Activated naive CD4-positive, alpha-beta T cell treated with Interleukin-2 at 50 U/mL for 16 hours (primary cell): ENCODE data around the gene SPP1.
"Not testable (repeated sequence)": the region's sequence is repeated elsewhere in the genome, so short reads cannot be mapped to it uniquely, and the experiment has no call there.

Experiments used
- DNase-seq: peaks from one replicate; pipeline ENCODE4 v3.0.0-alpha.2; 2020

The SPP1 gene

GRCh38 chr4:87975466-87975865, at the start of gene SPP1:
SPP1 (plus strand) TSS chr4:87975714; CDS start chr4:87976896, 1,182 bp downstream.
- DNase-seq, result peak; percentile 22

DNA sequence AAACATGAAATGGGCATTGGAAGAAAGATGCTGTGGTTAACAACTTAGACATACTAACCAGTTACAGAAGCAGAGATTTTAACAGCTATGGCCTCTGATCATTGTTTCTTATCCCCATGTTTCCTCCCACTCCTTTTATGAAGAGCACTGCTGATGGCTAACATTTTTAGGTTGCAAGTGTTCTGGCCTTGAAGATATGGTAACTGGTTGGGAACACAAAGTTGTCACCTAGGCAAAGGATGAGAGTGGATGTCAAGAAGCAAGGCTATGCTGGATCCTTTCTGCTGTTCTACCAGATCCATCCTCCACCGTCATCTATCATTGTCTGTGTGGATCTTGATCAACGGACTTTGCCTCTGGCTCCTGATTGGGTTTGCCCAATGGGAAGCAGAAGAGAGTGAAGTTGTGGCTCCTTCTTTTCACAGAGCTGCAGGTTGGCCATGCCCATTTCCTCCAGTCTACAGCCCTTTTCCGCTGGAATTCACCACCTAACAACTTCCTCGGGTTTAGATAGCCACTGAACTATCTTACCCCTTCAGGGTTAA, 48.9 kb upstream of the SPP1 start:
- DNase-seq, result no peak

DNA sequence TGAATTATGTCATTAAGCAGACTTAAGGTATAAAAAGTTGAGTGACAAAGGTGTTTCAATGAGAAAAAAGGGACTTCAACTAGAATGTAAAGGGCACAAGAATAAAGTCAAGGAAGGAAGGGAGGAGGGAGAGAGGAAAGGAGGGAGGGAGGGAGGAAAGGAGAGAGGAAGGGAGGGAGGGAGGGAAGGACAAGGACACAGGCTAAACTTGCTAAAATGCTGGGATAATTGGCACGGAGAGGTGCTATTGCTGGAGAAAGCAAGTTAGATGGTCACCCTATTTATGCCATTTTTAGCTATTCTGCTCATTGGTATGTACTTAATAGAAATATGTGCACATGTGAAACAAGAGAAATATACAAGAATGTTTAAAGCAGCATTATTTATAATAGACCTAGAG, 44.9 kb upstream of the SPP1 start:
- no peak for DNase-seq

DNA sequence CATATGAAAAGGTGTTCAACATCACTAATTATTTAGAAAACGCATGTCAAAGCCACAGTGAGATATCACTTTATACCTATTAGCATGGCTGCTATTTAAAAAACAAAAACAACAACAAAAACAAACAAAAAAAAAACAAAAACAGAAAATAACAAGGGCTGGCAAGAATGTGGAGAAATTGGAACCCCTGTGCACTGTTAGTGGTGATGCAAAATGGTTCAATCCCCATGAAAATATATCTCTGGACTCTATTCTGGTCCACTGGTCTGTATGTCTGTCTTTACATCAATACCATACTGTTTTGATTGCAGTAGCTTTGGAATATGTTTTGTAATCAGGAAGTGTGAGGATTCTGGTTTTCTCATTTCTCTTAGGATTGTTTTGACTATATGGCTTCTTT, 43.6 kb upstream of the SPP1 start:
- no peak for DNase-seq

GRCh38 chr4:87932718-87933141, 42.8 kb upstream of the SPP1 start:
- DNase-seq, result no peak

DNA sequence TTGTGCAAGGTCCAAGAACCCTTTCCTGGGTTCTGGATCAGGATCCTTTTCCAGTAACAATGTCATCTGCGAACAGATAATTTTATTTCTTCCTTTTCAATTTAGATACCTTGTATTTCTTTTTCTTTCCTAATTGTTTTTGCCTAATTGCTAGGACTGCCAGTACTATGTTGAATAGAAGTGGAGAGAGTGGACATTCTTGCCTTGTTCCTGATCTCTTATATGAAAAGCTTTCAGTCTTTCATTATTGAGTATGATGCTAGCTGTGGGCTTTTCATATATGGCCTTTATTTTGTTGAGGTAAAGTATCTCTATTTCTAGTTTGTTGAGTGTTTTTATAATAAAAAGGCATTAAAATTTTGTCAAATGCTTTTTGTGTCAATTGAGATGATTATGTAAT, 42.2 kb upstream of the SPP1 start:
- DNase-seq, result no peak

DNA sequence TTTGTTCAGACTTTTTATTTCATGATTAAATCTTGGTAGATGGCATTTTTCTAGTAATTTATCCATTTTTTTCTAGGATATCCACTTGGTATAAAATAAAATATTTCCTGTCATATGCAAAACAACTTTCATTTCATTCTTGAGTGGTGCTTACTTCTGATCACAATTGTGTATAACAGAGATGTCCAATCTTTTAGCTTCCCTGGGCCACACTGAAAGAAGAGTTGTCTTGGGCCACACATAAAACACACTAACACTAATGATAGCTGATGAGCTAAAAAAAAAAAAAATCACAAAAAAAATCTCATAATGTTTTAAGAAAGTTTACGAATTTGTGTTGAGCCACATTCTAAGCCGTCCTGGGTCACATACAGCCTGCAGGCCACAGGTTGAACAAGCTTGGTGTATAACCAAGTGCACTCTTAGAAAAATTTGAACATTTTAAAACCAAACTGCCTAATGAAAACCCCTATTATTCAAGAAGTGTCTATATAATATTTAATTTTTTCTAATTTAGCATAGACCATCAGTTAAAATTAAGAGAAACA, 41.3 kb upstream of the SPP1 start:
- no peak for DNase-seq

GRCh38 chr4:87934973-87935372, 40.5 kb upstream of the SPP1 start:
- no peak for DNase-seq

GRCh38 chr4:87935954-87936353, 39.6 kb upstream of the SPP1 start:
- not testable (repeated sequence) for DNase-seq

DNA sequence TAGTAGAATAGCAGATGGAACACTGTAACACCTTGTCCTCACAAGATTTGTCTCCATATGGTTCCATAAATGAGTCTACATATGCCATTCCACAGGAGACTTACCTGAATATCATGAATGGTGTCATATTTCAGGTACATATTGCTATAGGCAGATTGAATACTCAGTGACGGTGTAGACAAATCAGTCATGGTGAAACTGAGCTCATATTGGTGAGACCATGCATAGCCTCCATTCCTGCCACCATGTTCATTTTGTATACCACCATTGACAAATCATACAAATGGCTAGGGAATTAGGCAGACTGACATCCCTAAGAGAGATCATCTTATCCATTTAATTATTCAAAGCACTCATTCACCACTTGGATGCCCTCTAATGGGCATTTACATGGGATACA, 38.0 kb upstream of the SPP1 start:
- DNase-seq, result no peak

- no peak for DNase-seq
Measured at GRCh38 chr4:87938746-87939145, 36.8 kb upstream of the SPP1 start.

DNA sequence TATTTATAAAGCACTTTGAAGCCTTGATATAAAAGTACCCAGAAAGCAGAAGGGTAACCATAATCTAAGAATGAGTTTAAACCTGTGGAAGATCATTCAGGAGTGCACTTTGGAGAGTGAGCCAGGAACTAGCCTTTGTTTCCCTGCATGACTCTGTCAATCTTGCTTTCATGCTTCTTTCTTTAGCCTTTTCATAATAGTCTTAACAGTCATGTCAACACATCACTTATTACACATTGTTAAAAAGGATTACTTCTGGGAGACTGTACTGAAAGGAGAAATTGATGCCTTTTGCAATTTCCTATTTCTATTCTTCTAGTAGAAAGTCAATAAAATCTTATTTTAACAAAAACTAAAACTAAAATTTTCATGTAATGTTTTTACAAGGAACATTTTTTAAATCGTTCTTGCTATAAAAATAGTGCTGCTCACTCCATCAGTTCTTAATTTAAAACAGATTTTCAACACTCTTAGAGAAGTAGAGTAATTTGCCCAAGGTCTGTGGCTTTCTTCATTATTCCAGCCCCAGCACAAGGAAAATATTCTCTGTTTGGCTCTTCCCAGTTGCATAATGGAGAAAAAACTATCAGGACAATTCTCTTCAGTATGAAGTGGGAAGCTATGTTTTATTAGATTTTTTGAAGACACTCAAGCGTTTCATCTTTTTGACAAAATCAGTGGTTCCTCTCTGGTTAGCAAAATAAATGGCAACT, 35.4 kb upstream of the SPP1 start:
- no peak for DNase-seq

- DNase-seq, result not testable (repeated sequence)
Measured at GRCh38 chr4:87940809-87941208, 34.7 kb upstream of the SPP1 start.

DNA sequence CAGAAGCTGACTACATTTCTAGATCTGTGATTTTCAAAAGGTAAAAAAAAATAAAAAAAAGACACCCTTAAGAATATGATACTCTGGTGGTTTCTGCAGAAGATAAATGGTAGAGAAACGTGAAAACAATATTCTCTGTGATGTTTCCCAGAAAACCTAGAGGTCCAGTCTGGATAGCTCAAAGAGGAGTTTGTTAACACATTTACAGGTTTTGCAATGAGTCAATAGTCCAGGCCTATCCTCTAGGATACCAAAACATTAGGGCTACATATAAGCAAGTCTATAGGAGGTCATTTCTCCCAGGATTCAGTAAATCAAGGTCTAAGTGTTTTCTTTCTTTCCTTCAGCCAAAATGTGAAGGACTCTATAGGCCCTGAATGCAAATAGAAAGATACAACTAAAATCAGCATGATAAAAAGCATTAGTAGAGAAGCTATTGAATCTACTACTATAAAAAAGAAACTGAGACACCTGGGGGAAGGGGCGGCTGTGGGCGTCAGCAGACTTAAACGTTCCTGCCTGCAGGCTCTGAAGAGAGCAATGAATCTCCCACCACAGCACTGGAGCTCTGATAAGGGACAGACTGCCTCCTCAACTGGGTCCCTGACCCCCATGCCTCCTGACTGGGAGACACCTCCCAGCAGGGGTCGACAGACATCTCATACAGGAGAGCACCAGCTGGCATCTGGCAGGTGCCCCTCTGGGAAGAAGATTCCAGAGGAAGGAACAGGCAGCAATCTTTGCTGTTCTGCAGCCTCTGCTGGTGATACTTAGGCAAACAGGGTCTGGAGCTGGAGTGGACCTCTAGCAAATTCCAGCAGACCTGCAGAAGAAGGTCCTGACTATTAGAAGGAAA, 33.7 kb upstream of the SPP1 start:
- no peak for DNase-seq

- no peak for DNase-seq
Measured at GRCh38 chr4:87943660-87944149, 31.8 kb upstream of the SPP1 start.

DNA sequence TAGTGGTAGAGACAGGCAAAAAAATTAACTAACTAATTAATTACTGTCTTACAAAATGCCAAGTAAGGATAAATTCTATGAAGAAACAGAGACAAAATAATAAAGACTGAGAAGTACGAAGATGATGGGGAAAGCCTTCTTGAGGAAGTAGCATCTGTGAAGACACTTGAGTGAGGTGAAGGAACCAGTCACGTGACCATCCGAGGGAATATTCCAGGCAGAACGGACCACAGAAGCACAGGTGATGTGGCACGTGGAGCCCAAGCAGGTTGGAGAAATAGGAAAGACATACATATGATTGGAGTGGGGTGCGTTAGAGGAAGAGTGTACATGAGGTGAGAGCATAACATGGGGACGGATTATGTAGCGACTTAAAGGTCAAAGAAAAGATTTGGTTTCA, 30.5 kb upstream of the SPP1 start:
- no peak for DNase-seq

DNA sequence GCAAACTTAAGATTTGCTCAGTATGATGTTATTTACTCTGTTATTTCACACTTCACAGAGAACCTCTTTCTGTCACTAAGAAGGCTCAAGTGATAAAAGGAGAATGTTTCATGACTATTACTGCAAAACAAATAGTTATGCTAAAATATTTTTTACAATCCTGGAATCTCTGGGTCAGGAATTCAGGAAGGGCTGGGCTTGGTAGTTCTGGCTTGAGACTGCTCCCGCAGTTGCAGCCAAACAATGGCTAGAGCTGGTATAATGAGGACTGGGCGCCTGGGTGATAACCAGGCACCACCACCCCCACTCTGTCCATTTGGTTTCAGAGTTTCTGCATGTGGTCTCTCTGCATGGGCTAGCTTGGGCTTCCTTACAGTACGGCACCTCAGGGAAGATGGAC, 28.7 kb upstream of the SPP1 start:
- no peak for DNase-seq

- DNase-seq, result no peak
Measured at GRCh38 chr4:87947381-87948160, 27.9 kb upstream of the SPP1 start.

DNA sequence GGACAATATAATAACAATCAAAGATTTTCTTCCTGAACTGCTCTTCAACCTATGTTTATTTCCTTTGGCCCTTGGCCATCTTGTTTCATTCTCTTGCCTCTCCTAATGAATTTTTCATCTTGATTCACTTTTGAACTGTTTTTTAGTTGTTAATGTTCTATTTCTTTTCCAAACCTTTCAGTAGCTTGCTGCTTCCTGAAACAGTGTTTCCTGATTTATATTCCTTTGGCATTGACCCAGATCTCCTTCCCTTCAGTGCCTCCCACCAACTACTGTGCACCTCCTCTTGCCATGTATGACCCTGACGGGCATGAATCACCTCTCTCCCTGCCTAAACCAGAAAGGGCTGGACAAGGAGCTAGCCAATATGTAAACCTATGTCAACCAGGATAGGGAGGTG, 25.6 kb upstream of the SPP1 start:
- no peak for DNase-seq

DNA sequence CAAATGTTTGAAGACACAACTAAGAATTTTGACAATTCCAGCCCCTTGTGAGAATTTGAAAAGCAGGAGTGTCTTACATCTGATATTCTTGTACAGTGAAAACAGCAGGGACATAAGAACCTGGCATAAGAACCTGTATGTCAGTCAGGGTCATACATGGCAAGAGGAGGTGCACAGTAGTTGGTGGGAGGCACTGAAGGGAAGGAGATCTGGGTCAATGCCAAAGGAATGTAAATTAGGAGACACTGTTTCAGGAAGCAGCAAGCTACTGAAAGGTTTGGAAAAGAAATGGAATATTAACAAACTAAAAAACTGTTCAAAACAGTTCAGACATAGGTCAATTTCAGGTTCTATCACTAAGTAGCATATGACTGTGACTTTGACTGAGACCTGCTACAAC, 25.0 kb upstream of the SPP1 start:
- DNase-seq, result no peak

DNA sequence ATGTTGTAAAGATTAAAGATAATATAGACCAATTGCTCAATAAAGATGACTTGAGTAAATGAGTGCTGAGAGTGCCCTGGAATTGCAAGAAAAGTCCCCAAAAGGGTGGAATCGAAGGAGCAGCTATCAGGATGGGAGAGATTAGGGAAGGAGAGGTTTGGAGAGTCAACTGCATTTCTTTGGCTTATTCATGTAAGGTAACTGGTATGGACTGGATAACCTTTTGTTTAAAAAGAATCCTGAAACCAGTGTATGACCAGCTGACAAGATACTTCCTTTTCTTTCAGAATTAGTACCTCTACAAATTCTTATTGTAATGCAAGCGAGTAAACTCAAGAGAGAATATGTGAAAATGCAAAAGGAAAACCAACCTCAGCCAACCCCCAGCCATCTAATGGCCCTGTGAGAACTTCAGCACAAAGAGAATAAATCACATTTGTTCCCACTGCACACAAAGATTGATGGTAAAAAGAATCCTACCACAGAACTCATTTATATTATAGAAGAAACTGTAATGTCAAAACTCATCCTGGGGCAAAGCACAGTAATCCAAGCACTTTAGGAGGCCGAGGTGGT, 24.5 kb upstream of the SPP1 start:
- no peak for DNase-seq

- DNase-seq, result no peak
Measured at GRCh38 chr4:87953826-87954225, 21.7 kb upstream of the SPP1 start.
